Hypothalamus (tissue), 51 donors: ENCODE measurements around the gene NOP56.

Experiments used
- DNase-seq, 51 donors: peaks; one replicate each; lab custom pipeline; 2025; lab: John Stamatoyannopoulos, UW

NOP56 gene

GRCh38 chr20:2640260-2640659, 12.2 kb upstream of the NOP56 start:
- DNase-seq, result no peak

- no peak for DNase-seq
Measured at GRCh38 chr20:2640899-2641298, 11.5 kb upstream of the NOP56 start.

GRCh38 chr20:2643708-2644107, 8.7 kb upstream of the NOP56 start:
- DNase-seq, result no peak

- peak in 43 of 51 donors; percentile 2 to 84 (median 62) for DNase-seq
Measured at GRCh38 chr20:2652724-2653555, 508 bp downstream of the NOP56 start.

GRCh38 chr20:2653556-2654383, 1.3 kb downstream of the NOP56 start:
- DNase-seq, result no peak

- DNase-seq, result no peak
Measured at GRCh38 chr20:2654384-2654822, 2.0 kb downstream of the NOP56 start.

GRCh38 chr20:2654831-2655230, 2.4 kb downstream of the NOP56 start:
- DNase-seq, result no peak

GRCh38 chr20:2655331-2656116, 3.1 kb downstream of the NOP56 start:
- no peak for DNase-seq

GRCh38 chr20:2656471-2657117, 4.2 kb downstream of the NOP56 start:
- no peak for DNase-seq

- no peak for DNase-seq
Measured at GRCh38 chr20:2657241-2657640, 4.8 kb downstream of the NOP56 start.

GRCh38 chr20:2657674-2658073, 5.2 kb downstream of the NOP56 start:
- no peak for DNase-seq

GRCh38 chr20:2658414-2659354, 6.3 kb downstream of the NOP56 start:
- DNase-seq, result no peak

GRCh38 chr20:2659547-2659946, 7.1 kb downstream of the NOP56 start:
- DNase-seq, result no peak

- no peak for DNase-seq
Measured at GRCh38 chr20:2663364-2663886, 11.0 kb downstream of the NOP56 start.

GRCh38 chr20:2663887-2664719, 11.7 kb downstream of the NOP56 start, which contains the start of gene IDH3B:
TSS of gene IDH3B (minus strand) at chr20:2664216. CDS start at chr20:2664188, 28 bp downstream.
- peak; percentile 63 to 97 (median 89) for DNase-seq

- no peak for DNase-seq
Measured at GRCh38 chr20:2671977-2672376, 19.5 kb downstream of the NOP56 start.

GRCh38 chr20:2672446-2672845, 20.0 kb downstream of the NOP56 start:
- DNase-seq, result no peak

GRCh38 chr20:2673453-2673852, 21.0 kb downstream of the NOP56 start:
- no peak for DNase-seq
